ENCODE results near the gene TCN1. TPM values are rescaled to one million over a fixed set of nuclear protein-coding genes. Genes with fewer than 3 reads are reported as not detected.

The TCN1 gene
- total RNA-seq, 1 experiment from 2014 or later = not detected

- Histone ChIP-seq H3K27me3 (replicated peaks) (peaks cover 6% of the 10 kb centered on the region), H3K9me3 (replicated peaks) (no peaks in the 10 kb centered on the region), H3K27ac (no peak overlapping the region), H3K4me3 (peak overlapping the region; percentile 78), H3K4me1 (replicated peaks) (peaks cover 8% of the 10 kb centered on the region), H3K36me3 (peaks cover 38% of the 10 kb centered on the region)
- DNase-seq (ENCODE audit: low read depth in 1 of 2, low spot score in 2 of 2) = no peak
Observed at GRCh38 chr11:59810911-59811259, 55.4 kb downstream of the TCN1 start.

- peak within 1 kb of the TSS; percentile 4 for H3K27ac ChIP-seq
- peak; percentile 89 to 94 for DNase-seq (ENCODE audit: low read depth in 1 of 2, low spot score in 2 of 2)
Observed at GRCh38 chr11:59810189-59810910, 55.9 kb downstream of the TCN1 start, which contains the start of gene MRPL16. MRPL16 (minus strand) TSS chr11:59810778; CDS start chr11:59810658, 120 bp downstream.

GRCh38 chr11:59807047-59807610 is 59.2 kb downstream of the TCN1 start:
- Histone ChIP-seq H3K27ac (no peak overlapping the region), H3K9me3 (replicated peaks) (no peaks in the 10 kb centered on the region), H3K36me3 (peaks cover 68% of the 10 kb centered on the region), H3K4me3 (no peak overlapping the region), H3K4me1 (replicated peaks) (peaks cover 8% of the 10 kb centered on the region), H3K27me3 (replicated peaks) (no peaks in the 10 kb centered on the region)
- no peak for DNase-seq (ENCODE audit: low read depth in 1 of 2, low spot score in 2 of 2)

More at GRCh38 chr11:59810189-59810910, 55.9 kb downstream of the TCN1 start, which contains the start of gene MRPL16:
- no peaks in the 10 kb centered on the region for H3K9me3 ChIP-seq (replicated peaks)
- H3K36me3 ChIP-seq = peaks cover 43% of the 10 kb centered on the region
- H3K4me3 ChIP-seq = peak within 1 kb of the TSS; percentile 78
- H3K27me3 ChIP-seq (replicated peaks) = peaks cover 6% of the 10 kb centered on the region
- H3K4me1 ChIP-seq (replicated peaks) = peaks cover 8% of the 10 kb centered on the region

- no peak overlapping the region for H3K27ac ChIP-seq
- no peak for DNase-seq (ENCODE audit: low read depth in 1 of 2, low spot score in 2 of 2)
- H3K36me3 ChIP-seq = peaks cover 69% of the 10 kb centered on the region
- H3K4me3 ChIP-seq = no peak overlapping the region
- H3K9me3 ChIP-seq (replicated peaks) = no peaks in the 10 kb centered on the region
- H3K4me1 ChIP-seq (replicated peaks) = no peaks in the 10 kb centered on the region
- H3K27me3 ChIP-seq (replicated peaks) = no peaks in the 10 kb centered on the region
Observed at GRCh38 chr11:59804061-59804460, 62.2 kb downstream of the TCN1 start.

Other genes with a start within 250 kb of the TCN1 start
- 17.7 and 24.9 TPM in 2 replicates for gene PATL1, start 197.4 kb downstream of the TCN1 start, total RNA-seq (2014; rRNA removed; shearing (Covaris generic))
- gene OR10V1, start 152.6 kb downstream of the TCN1 start, total RNA-seq (2014; rRNA removed; shearing (Covaris generic)) = not detected in 2 replicates
- gene STX3, start 111.1 kb downstream of the TCN1 start, total RNA-seq (2014; rRNA removed; shearing (Covaris generic)) = 29.7 and 31.3 TPM in 2 replicates
- 93.0 and 117 TPM in 2 replicates for gene MRPL16, start 55.7 kb downstream of the TCN1 start, total RNA-seq (2014; rRNA removed; shearing (Covaris generic))
- gene CBLIF, start 21.0 kb downstream of the TCN1 start, total RNA-seq (2014; rRNA removed; shearing (Covaris generic)) = not detected in 2 replicates
- not detected in 2 replicates for gene OOSP3, start 12.3 kb upstream of the TCN1 start, total RNA-seq (2014; rRNA removed; shearing (Covaris generic))
- gene OOSP1, start 71.9 kb upstream of the TCN1 start, total RNA-seq (2014; rRNA removed; shearing (Covaris generic)) = not detected in 2 replicates
- gene OOSP4A, start 97.5 kb upstream of the TCN1 start, total RNA-seq (2014; rRNA removed; shearing (Covaris generic)) = not detected in 2 replicates
- not detected in 2 replicates for gene OOSP4B, start 150.7 kb upstream of the TCN1 start, total RNA-seq (2014; rRNA removed; shearing (Covaris generic))
- gene OOSP2, start 173.9 kb upstream of the TCN1 start, total RNA-seq (2014; rRNA removed; shearing (Covaris generic)) = not detected in 2 replicates
- gene MS4A3, start 190.2 kb upstream of the TCN1 start, total RNA-seq (2014; rRNA removed; shearing (Covaris generic)) = not detected in 2 replicates
- not detected in 2 replicates for gene MS4A2, start 222.2 kb upstream of the TCN1 start, total RNA-seq (2014; rRNA removed; shearing (Covaris generic))